Muscle layer of duodenum (tissue), 2 donors: Measurements from ENCODE around the gene PLXNC1.

Experiments
- H3K27ac ChIP-seq: one replicate; pipeline ENCODE4 v1.7.0; 2013; ENCODE audit warnings: mild to moderate bottlenecking, low read length
- H3K27me3 ChIP-seq: one replicate; pipeline ENCODE4 v1.7.0; 2013; ENCODE audit warnings: low read depth, mild to moderate bottlenecking, control low read depth, low read length
- H3K36me3 ChIP-seq, 2 donors: one replicate each; pipeline ENCODE4 v1.7.0; 2013; ENCODE audit warnings: low read length in 2 of 2, control low read depth in 1 of 2, mild to moderate bottlenecking in 1 of 2; ENCODE audit not compliant: insufficient read depth in 2 of 2, control insufficient read depth in 1 of 2
- H3K4me1 ChIP-seq, 2 donors: one replicate each; pipeline ENCODE4 v1.7.0; 2013; ENCODE audit warnings: low read length in 2 of 2, mild to moderate bottlenecking in 2 of 2, control low read depth in 1 of 2, moderate library complexity in 1 of 2; ENCODE audit not compliant: insufficient read depth in 2 of 2, control insufficient read depth in 1 of 2
- H3K4me3 ChIP-seq, 2 donors: one replicate each; pipeline ENCODE4 v1.7.0; 2013; ENCODE audit warnings: low read length in 2 of 2, low read depth in 1 of 2, mild to moderate bottlenecking in 1 of 2
- H3K9me3 ChIP-seq, 2 donors: one replicate each; pipeline ENCODE4 v1.7.0; 2013; ENCODE audit warnings: low read length in 2 of 2, control low read depth in 1 of 2, mild to moderate bottlenecking in 1 of 2; ENCODE audit not compliant: control insufficient read depth in 1 of 2
- donor health status: healthy.

PLXNC1 gene

DNA sequence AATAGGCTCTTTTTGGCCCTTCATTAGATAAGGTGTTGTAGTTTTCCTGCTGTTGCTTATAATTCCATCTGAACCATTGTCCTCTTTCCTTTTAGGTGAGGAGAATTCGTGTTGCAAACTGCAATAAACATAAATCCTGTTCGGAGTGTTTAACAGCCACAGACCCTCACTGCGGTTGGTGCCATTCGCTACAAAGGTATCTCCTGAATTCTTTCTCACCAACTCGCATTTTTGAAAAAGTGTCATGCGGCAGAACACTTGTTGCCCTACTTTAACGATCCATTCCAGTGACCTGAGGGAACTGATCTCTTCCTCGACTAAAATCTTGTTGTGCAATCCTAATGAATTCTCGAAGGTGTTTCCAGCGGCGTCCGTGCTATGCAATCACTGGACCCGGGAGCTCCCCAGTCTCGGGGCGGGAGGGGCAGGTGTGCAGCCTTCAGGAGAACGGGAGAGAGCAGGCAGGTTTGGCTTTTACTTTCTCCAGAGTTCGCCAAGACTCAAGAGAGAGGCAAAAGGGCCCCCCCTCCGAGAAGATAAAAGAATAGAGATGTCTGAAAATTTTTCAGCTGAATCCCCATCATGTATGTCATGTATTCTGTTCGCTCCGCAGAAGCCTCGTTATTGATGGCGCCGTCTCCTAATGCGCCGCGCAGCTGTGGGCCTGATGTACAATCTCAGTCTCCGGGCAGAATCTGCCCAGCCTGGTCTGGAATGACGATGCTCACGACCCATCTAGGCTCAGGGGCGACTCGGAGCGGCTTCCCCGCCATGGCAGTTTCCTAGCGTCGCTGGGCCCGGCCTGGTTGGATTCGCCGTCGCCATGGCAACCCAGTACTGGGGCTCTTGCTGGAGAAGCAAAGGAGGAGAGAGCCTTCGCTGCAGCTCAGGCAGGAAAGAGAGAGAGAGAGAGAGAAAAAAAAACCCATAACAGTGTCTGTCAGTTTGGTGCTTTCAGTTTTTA lies 38.2 kb downstream of the PLXNC1 start:
- Histone ChIP-seq H3K36me3 (no peaks in the 10 kb centered on the region), H3K9me3 (no peaks in the 10 kb centered on the region), H3K27me3 (no peaks in the 10 kb centered on the region), H3K4me3 (peak overlapping the region; percentile 45 to 51), H3K27ac (no peak overlapping the region), H3K4me1 (peaks cover 3 to 11% of the 10 kb centered on the region in 2 donors)

DNA sequence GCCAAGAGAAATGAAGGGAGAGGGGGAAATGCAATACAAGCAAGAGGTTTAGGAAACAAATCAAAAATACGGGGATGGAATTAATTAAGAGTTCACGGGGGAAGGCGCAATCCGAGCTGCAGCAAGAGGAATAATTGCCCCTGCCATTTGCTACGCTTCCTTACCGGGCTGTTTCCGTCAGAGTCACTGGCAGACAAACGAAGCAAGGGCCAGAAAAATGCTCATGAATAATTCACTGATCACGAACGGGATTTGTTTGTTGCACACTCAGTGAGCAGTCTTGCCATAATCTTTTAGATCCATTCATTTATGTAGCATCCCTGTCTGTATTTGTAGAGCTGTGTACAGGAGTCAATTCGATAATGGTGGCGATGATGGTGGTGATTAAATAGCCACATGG lies 39.0 kb downstream of the PLXNC1 start:
- Histone ChIP-seq H3K36me3 (no peaks in the 10 kb centered on the region), H3K4me1 (peaks cover 3 to 11% of the 10 kb centered on the region in 2 donors), H3K9me3 (no peaks in the 10 kb centered on the region), H3K27ac (no peak overlapping the region), H3K27me3 (no peaks in the 10 kb centered on the region), H3K4me3 (peak overlapping the region; percentile 45 to 51)

DNA sequence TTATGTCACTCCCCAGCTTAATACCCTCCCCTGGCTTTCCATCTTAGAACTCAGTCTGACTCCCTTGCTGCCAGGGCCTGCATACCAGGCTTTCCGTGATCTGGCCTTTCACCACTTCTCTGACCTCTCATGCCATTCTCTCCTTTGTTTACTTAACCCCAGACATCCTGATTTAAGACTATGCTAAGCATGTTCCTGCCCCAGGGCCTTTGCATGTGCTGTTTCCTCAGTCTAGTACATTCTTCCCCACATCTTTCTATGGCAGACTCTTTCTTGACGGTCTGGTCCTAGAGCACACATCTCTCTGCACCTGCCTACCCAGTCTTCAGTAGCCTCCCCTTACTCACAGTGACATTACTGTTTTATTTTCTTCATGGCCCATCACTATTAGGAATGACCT lies 42.2 kb downstream of the PLXNC1 start:
- Histone ChIP-seq H3K27me3 (no peaks in the 10 kb centered on the region), H3K4me3 (no peak overlapping the region), H3K27ac (no peak overlapping the region), H3K9me3 (no peaks in the 10 kb centered on the region), H3K4me1 (peaks cover 0 to 11% of the 10 kb centered on the region in 2 donors), H3K36me3 (no peaks in the 10 kb centered on the region)

DNA sequence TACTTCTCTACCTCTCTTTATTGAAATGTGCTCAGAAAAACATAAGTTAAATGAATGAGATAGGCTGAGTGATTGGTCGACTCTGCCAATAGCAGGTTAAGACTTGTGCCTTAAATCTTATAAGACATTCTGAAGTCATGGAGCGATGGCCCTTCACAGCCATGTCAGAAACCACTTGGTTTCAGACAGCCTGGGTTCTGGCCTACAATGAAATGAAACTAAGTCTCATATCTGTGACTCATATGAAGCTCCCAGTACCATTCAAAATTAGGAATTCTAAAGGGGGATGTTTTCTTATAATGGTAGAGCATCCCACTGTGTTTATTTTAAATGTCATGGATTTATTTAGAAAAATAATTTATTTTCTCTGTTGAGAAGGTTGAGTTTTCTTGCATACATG lies 42.6 kb downstream of the PLXNC1 start:
- no peak overlapping the region for H3K4me3 ChIP-seq
- no peaks in the 10 kb centered on the region for H3K36me3 ChIP-seq
- H3K27me3 ChIP-seq: no peaks in the 10 kb centered on the region
- H3K27ac ChIP-seq: no peak overlapping the region
- peaks cover 0 to 11% of the 10 kb centered on the region in 2 donors for H3K4me1 ChIP-seq
- H3K9me3 ChIP-seq: no peaks in the 10 kb centered on the region

DNA sequence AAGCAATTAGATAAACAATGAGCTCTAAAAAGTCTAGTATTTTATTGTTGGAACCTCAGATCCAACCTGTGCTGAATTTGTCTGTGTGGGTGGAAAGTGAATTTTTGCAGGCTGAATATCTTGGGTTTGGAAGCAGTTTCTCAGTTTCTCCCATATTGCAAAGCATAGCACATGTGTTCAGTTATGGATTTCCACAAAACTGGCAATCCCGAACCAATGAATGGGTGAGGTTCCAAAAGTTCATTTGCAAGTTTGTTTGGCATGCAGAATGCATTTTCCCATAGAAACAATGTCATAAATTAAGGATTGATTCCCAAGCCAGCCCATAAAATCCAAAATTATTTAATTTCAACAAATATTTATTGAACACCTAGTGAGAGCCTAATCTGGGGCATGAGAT lies 43.4 kb downstream of the PLXNC1 start:
- no peak overlapping the region for H3K27ac ChIP-seq
- H3K27me3 ChIP-seq: no peaks in the 10 kb centered on the region
- H3K36me3 ChIP-seq: no peaks in the 10 kb centered on the region
- no peak overlapping the region for H3K4me3 ChIP-seq
- H3K9me3 ChIP-seq: no peaks in the 10 kb centered on the region
- H3K4me1 ChIP-seq: peaks cover 0 to 9% of the 10 kb centered on the region in 2 donors

DNA sequence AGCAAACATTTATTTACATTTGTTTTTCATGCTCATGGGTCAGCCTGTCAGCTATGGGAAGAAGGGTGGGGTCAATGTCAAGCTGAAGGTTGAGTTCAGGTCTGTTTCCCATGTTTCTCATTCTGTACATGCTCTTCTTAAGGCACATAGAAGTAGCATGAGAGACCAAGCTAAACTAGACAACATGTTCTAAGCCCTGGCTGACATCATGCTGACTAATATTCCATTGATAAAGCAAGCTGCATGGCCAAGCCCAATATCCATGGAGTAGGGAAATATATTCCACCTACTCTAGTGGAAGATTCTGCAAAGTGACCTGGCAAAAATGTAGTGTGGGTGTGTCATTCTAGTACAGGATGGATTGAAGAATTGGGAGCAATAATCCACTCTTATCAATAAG lies 44.1 kb downstream of the PLXNC1 start:
- Histone ChIP-seq H3K27me3 (no peaks in the 10 kb centered on the region), H3K36me3 (no peaks in the 10 kb centered on the region), H3K4me1 (peaks cover 0 to 2% of the 10 kb centered on the region in 2 donors), H3K9me3 (no peaks in the 10 kb centered on the region), H3K4me3 (no peak overlapping the region), H3K27ac (no peak overlapping the region)

DNA sequence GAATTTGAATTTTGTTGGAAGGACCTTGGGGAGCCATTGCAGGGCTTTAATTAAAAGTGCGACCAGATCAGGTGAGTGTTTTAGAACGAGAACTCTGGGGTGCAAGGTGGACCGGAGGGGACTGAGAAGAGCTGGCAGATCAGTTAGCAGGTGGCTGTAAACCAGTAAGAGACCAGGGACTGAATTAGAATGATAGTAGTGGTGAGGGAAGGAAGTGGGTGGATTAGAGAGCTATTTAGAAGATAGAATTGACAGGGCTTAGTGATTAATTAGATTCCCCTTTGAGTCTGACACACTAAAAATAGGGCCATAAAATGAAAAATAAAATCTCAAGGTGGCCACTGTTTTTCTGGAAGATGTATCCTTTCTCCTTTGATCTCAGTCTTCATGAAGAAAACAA lies 44.8 kb downstream of the PLXNC1 start:
- no peaks in the 10 kb centered on the region for H3K27me3 ChIP-seq
- H3K4me1 ChIP-seq: no peaks in the 10 kb centered on the region
- H3K27ac ChIP-seq: no peak overlapping the region
- H3K4me3 ChIP-seq: no peak overlapping the region
- no peaks in the 10 kb centered on the region for H3K9me3 ChIP-seq
- H3K36me3 ChIP-seq: no peaks in the 10 kb centered on the region

DNA sequence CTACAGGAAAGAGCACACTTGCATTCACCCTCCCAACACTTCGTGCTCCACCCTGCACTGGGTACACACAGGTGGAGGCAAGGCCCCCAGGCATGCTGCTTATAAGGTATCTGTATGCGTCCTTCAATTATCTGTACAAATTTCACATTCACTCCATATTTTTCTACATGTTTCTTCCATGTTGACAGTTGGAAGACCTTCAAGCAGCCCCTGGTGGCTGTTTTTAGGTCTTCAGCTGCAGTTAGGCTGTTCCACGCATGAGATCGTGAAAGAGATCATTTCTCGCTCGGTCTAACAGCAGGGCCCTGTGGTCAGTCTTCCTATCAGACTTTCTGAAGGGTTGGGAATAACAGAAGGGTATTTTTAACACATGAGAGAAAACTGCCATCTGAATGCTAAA lies 47.1 kb downstream of the PLXNC1 start:
- H3K4me1 ChIP-seq: no peaks in the 10 kb centered on the region
- no peaks in the 10 kb centered on the region for H3K36me3 ChIP-seq
- no peaks in the 10 kb centered on the region for H3K9me3 ChIP-seq
- H3K4me3 ChIP-seq: no peak overlapping the region
- H3K27ac ChIP-seq: no peak overlapping the region
- no peaks in the 10 kb centered on the region for H3K27me3 ChIP-seq

DNA sequence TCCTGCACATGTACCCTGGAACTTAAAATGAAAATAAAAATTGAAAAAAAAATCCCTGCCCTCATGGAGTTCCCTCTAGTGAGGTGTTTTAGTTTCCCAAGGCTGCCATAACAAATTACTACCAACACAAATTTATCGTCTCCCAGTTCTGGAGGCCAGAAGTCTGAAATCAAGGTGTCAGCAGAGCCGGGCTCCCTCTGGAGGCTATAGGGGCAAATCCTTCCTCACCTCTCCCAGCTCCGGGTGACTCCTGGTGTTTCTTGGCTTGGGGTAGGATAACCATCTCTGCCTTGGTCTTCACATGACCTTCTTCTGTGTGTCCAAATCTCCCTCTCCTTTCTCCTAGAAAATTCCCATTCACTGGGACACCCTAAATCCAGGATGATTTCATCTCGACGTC lies 50.1 kb downstream of the PLXNC1 start:
- H3K27ac ChIP-seq: no peak overlapping the region
- no peaks in the 10 kb centered on the region for H3K4me1 ChIP-seq

DNA sequence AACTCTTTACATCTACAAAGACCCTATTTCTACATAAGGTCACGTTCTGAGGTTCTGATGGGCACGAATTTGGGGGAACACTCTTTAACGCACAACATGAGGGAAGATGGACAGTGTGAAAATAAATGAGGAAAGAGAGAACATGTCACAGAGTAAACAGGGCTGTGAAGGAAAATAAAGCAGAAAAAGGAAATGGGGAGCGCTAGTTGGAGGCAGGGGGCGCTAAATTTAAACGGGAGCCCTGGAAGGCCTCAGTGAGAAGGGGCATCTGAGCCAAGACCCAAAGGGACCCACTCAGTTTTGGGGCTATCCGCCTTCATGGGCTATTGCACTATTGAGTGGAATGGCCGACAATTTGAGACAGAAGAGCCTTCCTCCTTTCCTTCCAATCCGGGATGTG lies 50.5 kb downstream of the PLXNC1 start:
- no peaks in the 10 kb centered on the region for H3K36me3 ChIP-seq
- H3K4me1 ChIP-seq: no peaks in the 10 kb centered on the region
- no peaks in the 10 kb centered on the region for H3K9me3 ChIP-seq
- no peak overlapping the region for H3K4me3 ChIP-seq
- H3K27ac ChIP-seq: no peak overlapping the region
- H3K27me3 ChIP-seq: no peaks in the 10 kb centered on the region

More for the DNA sequence above, 50.1 kb downstream of the PLXNC1 start:
- H3K36me3 ChIP-seq: no peaks in the 10 kb centered on the region
- H3K4me3 ChIP-seq: no peak overlapping the region
- no peaks in the 10 kb centered on the region for H3K9me3 ChIP-seq
- H3K27me3 ChIP-seq: no peaks in the 10 kb centered on the region

DNA sequence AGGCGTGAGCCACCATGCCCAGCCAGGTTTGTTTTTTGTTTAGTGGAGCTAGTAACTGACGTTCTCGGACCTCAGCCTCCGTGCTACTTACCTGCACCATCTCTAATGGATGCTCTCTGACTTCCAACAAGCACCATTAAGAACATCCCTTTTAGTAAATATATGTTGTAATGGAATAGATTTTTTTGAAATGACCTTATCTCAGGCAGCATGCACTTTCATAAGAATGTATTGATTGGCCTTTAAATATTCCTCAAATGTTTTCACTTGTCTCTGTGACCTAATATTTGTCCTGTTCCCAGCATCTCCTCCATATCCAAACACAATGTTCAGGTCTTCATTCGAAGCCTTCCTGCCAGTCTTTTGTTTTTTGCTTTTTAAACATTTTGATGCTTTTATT lies 51.7 kb downstream of the PLXNC1 start:
- Histone ChIP-seq H3K27me3 (no peaks in the 10 kb centered on the region), H3K4me1 (no peaks in the 10 kb centered on the region), H3K9me3 (no peaks in the 10 kb centered on the region), H3K36me3 (no peaks in the 10 kb centered on the region), H3K4me3 (no peak overlapping the region), H3K27ac (no peak overlapping the region)

DNA sequence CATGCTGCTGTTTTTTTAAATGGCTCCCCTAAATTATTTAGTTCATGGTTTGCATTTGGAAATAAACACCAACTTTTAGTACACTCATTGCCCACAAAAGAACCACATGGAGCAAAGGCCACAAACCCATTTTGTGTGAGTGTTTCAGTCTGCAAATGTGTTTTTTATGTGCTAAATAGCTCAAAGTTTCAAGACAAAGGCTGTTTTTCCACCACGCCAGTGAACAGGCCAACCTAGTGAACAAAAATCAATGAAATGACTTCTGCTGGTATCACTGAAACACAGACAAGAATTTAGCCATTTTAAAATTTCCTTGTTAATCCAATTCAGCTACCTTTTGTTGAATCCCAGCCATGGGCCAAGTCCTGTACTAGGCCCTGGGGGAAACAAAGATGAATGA lies 52.3 kb downstream of the PLXNC1 start:
- Histone ChIP-seq H3K27me3 (no peaks in the 10 kb centered on the region), H3K36me3 (no peaks in the 10 kb centered on the region), H3K9me3 (no peaks in the 10 kb centered on the region), H3K4me1 (no peaks in the 10 kb centered on the region), H3K27ac (no peak overlapping the region), H3K4me3 (no peak overlapping the region)
